Kidney epithelial cell (primary cell): ENCODE results near the gene SYNE3. TPM values are rescaled to one million over a fixed set of nuclear protein-coding genes. Genes with fewer than 3 reads are reported as not detected.

Source experiments
- DNase-seq: peaks from one replicate; pipeline ENCODE4 v3.0.0-alpha.2; 2010; ENCODE audit warnings: low read depth
- H3K27me3 ChIP-seq: 2 replicates; pipeline ENCODE4 v1.6.0; 2011; ENCODE audit warnings: low read length; ENCODE audit not compliant: control insufficient read depth, insufficient read depth
- H3K36me3 ChIP-seq: 2 replicates; pipeline ENCODE4 v1.5.1; 2011; ENCODE audit warnings: low read length; ENCODE audit not compliant: control insufficient read depth, insufficient read depth
- H3K4me3 ChIP-seq: 2 replicates; pipeline ENCODE4 v1.5.1; 2011; ENCODE audit warnings: low read depth, mild to moderate bottlenecking, control low read depth, low read length
- total RNA-seq: library from RNA; depleted of rRNA; stranded (reverse); fragments of >200 nt; gene quantifications from 2 replicates; pipeline ENCODE4 v1.2.3, GENCODE V29; 2015
- TF ChIP-seq, protein P1 (sequence below): IDR thresholded peaks from 2 replicates; pipeline ENCODE4 v1.5.1; 2011; ENCODE audit warnings: mild to moderate bottlenecking, moderate library complexity, low read length, control low read depth, inconsistent platforms; ENCODE audit not compliant: insufficient read depth, poor library complexity, severe bottlenecking

SYNE3 gene
- total RNA-seq, 1 donor from 2014 or later = 2.2 TPM

DNA sequence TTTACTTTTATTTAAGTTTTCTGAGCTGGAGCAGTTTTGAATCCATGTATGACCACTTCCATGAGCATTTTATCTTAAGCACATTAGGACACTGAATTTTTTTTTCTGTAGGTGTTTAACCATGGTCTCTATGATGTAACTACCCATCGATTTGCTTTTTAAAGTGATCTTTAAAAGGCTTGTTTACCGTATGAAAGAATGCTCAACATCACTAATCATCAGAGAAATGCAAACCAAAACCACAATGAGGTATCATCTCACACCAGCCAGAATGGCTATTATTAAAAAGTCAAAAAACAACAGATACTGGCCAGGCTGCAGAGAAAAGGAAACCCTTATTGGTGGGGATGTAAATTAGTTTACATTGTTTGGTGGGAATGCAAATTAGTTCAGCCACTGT, 41.4 kb upstream of the SYNE3 start:
- H3K4me3 ChIP-seq = no peak overlapping the region

DNA sequence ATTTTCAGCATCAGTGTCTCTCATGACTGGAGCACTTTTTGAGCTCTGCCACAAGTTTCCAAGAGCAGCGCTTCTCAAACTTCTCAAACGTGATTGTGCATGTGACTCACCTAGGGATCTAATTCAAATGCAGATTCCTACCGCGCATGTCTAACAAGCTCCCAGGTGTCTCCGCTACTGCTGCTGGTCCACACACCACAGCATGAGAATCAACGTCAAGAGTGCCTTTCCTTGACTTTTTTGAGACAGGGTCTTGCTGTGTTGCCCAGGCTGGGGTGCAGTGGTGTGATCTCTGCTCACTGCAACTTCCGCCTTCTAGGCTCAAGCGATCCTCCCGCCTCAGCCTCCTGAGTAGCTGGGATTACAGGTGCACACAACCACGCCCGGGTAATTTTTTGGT, 40.8 kb upstream of the SYNE3 start:
- TF ChIP-seq, protein P1, sequence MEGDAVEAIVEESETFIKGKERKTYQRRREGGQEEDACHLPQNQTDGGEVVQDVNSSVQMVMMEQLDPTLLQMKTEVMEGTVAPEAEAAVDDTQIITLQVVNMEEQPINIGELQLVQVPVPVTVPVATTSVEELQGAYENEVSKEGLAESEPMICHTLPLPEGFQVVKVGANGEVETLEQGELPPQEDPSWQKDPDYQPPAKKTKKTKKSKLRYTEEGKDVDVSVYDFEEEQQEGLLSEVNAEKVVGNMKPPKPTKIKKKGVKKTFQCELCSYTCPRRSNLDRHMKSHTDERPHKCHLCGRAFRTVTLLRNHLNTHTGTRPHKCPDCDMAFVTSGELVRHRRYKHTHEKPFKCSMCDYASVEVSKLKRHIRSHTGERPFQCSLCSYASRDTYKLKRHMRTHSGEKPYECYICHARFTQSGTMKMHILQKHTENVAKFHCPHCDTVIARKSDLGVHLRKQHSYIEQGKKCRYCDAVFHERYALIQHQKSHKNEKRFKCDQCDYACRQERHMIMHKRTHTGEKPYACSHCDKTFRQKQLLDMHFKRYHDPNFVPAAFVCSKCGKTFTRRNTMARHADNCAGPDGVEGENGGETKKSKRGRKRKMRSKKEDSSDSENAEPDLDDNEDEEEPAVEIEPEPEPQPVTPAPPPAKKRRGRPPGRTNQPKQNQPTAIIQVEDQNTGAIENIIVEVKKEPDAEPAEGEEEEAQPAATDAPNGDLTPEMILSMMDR = no peak
- H3K27me3 ChIP-seq = peaks cover 2% of the 10 kb centered on the region
- no peak overlapping the region for H3K4me3 ChIP-seq
- H3K36me3 ChIP-seq = no peaks in the 10 kb centered on the region
- DNase-seq = no peak

More for the DNA sequence above, 41.4 kb upstream of the SYNE3 start:
- no peak for DNase-seq
- peaks cover 2% of the 10 kb centered on the region for H3K27me3 ChIP-seq
- TF ChIP-seq, protein P1 = no peak
- no peaks in the 10 kb centered on the region for H3K36me3 ChIP-seq

DNA sequence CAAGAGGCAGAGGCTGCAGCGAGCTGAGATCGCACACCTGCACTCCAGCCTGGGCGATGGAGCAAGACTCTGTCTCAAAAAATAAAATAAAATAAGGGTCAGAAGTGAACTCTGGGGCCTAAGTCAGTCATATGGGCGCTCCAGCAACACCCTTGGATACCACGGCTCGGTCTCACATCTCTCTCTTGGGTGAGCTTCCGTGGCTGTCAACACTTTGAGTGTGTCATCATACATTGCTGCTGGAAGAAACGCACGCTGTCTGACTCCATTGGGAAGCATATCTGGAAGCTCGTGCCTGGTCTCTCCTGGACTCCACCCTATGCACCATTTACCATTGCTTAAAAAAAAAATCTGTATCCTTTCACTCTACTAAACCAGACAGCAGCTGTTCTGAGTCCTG, 38.6 kb upstream of the SYNE3 start:
- H3K27me3 ChIP-seq = no peaks in the 10 kb centered on the region
- DNase-seq = no peak
- TF ChIP-seq, protein P1 = no peak

DNA sequence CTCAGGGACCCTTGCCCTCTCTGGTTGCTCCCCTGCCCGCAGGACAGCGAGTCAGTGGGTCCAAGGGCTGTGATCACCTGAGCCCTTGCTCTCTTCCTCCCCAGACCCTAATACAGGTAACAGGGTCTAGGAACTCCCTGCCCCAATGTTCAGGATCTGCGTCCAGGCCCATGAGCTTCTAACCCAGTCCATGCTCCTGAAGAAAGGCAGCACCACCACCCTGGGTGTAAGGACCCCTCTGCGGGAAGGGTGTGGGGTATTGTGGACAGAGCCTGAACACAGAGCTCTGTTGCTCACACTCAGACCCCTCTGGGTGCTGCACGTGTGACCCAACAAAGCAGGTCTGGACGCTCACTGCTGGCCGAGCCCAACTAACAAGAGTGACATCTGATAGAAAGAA, 36.7 kb upstream of the SYNE3 start:
- TF ChIP-seq, protein P1 = no peak
- DNase-seq = no peak
- Histone ChIP-seq H3K4me3 (no peak overlapping the region), H3K27me3 (no peaks in the 10 kb centered on the region), H3K36me3 (no peaks in the 10 kb centered on the region)

More for the DNA sequence above, 38.6 kb upstream of the SYNE3 start:
- no peaks in the 10 kb centered on the region for H3K36me3 ChIP-seq
- no peak overlapping the region for H3K4me3 ChIP-seq

DNA sequence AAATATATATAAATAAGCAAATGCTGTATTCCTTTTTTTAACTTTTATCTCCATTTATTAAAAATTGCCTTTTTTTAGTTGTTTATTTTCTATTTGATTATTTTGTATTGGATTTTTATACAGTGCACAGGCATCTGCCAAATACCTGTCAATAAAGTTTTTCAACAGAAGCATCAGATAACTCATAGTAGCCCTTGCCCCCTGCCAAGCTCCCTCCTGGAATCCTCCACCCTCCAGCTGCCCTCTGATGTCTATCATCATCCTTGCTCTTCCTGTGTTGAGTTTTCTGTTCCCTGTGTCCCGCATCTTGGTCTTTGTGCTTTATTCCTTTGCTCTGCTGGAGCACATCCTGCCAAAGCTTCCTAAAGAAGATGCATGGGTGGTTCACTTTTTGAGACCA, 35.0 kb upstream of the SYNE3 start:
- Histone ChIP-seq H3K4me3 (no peak overlapping the region), H3K36me3 (no peaks in the 10 kb centered on the region), H3K27me3 (no peaks in the 10 kb centered on the region)
- DNase-seq = no peak
- TF ChIP-seq, protein P1 = no peak
